ENCODE measurements around the gene SAP30L. TPM values are rescaled to one million over a fixed set of nuclear protein-coding genes. Genes with fewer than 3 reads are reported as not detected.

SAP30L gene
- total and polyA plus RNA-seq, 4 donors = 18.2 to 35.4 (median 30.0) TPM

DNA sequence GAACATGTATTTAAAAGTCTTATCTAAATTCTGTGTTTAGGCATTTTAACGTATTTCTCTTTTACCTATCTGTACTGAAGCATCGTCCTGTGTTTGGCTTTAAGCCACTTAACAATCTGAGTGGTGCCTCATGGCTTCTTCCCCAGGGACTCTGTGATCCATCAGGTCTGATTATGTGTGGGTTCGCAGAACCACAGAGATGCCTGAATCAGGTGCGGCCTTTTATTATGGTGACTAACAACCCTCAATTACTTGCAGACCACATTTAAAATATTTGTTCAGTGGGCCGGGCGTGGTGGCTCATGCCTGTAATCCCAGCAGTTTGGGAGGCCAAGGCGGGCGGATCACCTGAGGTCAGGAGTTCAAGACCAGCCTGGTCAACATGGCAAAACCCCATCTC is 39.6 kb upstream of the SAP30L start:
- Histone ChIP-seq H3K4me1 (ENCODE audit: control insufficient read depth in 5 of 5, insufficient read depth in 5 of 5, low read length in 5 of 5) (peaks cover 0 to 17% (median 2%) of the 10 kb centered on the region in 5 donors), H3K36me3 (ENCODE audit: control insufficient read depth in 4 of 4, insufficient read depth in 4 of 4, low read length in 4 of 4) (peaks cover 0 to 9% (median 0%) of the 10 kb centered on the region in 4 donors), H3K4me3 (no peak overlapping the region), H3K27me3 (ENCODE audit: control insufficient read depth in 3 of 3, insufficient read depth in 3 of 3, low read length in 2 of 3) (no peaks in the 10 kb centered on the region), H3K27ac (ENCODE audit: low read depth in 1 of 2, low read length in 1 of 2) (no peak overlapping the region), H3K9ac (ENCODE audit: insufficient read depth in 1 of 2, low read length in 2 of 2) (no peak overlapping the region), H3K9me3 (ENCODE audit: control insufficient read depth in 4 of 4, insufficient read depth in 3 of 4, low read length in 3 of 4) (no peaks in the 10 kb centered on the region)
- TF ChIP-seq CTCF (IDR thresholded peaks at IDR 0.05; ENCODE audit: control extremely low read depth, extremely low read depth) = no peak
- ATAC-seq (ENCODE audit: insufficient read depth, low FRiP score) = no peak
- 94 to 98% methylated on average over 7 to 8 of the region's 8 CpGs for WGBS, 2 donors
- DNase-seq = no peak

- H3K9ac ChIP-seq (ENCODE audit: insufficient read depth in 1 of 2, low read length in 2 of 2) = no peak overlapping the region
- H3K9me3 ChIP-seq (ENCODE audit: control insufficient read depth in 4 of 4, insufficient read depth in 3 of 4, low read length in 3 of 4) = no peaks in the 10 kb centered on the region
- DNase-seq (peak in 1 of 3 donors; percentile 48), ATAC-seq (ENCODE audit: insufficient read depth, low FRiP score) (no peak)
- no peak for TF ChIP-seq CTCF (IDR thresholded peaks at IDR 0.05; ENCODE audit: control extremely low read depth, extremely low read depth)
- H3K4me1 ChIP-seq (ENCODE audit: control insufficient read depth in 5 of 5, insufficient read depth in 5 of 5, low read length in 5 of 5) = peaks cover 0 to 17% (median 2%) of the 10 kb centered on the region in 5 donors
- H3K4me3 ChIP-seq = no peak overlapping the region
- H3K36me3 ChIP-seq (ENCODE audit: control insufficient read depth in 4 of 4, insufficient read depth in 4 of 4, low read length in 4 of 4) = peaks cover 0 to 11% (median 0%) of the 10 kb centered on the region in 4 donors
- H3K27ac ChIP-seq (ENCODE audit: low read depth in 1 of 2, low read length in 1 of 2) = no peak overlapping the region
- 89% methylated on average over 4 of the region's 4 CpGs for WGBS, 2 donors
- no peaks in the 10 kb centered on the region for H3K27me3 ChIP-seq (ENCODE audit: control insufficient read depth in 3 of 3, insufficient read depth in 3 of 3, low read length in 2 of 3)
Measured at GRCh38 chr5:154406826-154407225, 39.0 kb upstream of the SAP30L start.

DNA sequence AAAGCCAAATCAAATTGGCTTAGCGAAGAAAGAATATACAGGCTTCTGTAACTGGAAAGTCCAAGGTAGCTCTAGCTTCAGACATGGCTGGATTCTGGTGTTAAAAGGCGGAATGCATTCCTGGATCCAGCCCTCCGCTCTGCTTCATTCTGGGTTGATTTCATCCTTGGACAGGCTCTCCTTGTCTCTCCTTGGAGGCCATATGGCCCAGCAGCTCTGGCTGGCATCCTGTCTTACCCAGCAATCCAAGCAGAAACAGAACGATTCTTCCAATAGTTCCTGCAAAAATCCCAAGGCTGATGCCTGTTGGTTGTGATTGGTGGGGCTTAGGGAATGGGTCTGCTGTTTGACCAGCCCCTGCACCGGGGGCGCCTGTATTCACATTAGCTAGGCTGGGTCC is 37.0 kb upstream of the SAP30L start:
- WGBS, 2 donors = 94 to 96% methylated on average over 6 of the region's 6 CpGs
- H3K27ac ChIP-seq (ENCODE audit: low read depth in 1 of 2, low read length in 1 of 2) = no peak overlapping the region
- no peak overlapping the region for H3K9ac ChIP-seq (ENCODE audit: insufficient read depth in 1 of 2, low read length in 2 of 2)
- peaks cover 0 to 12% (median 0%) of the 10 kb centered on the region in 4 donors for H3K36me3 ChIP-seq (ENCODE audit: control insufficient read depth in 4 of 4, insufficient read depth in 4 of 4, low read length in 4 of 4)
- no peaks in the 10 kb centered on the region for H3K27me3 ChIP-seq (ENCODE audit: control insufficient read depth in 3 of 3, insufficient read depth in 3 of 3, low read length in 2 of 3)
- no peak overlapping the region for H3K4me3 ChIP-seq
- ATAC-seq (ENCODE audit: insufficient read depth, low FRiP score) (no peak), DNase-seq (no peak)
- H3K4me1 ChIP-seq (ENCODE audit: control insufficient read depth in 5 of 5, insufficient read depth in 5 of 5, low read length in 5 of 5) = peaks cover 0 to 17% (median 2%) of the 10 kb centered on the region in 5 donors
- H3K9me3 ChIP-seq (ENCODE audit: control insufficient read depth in 4 of 4, insufficient read depth in 3 of 4, low read length in 3 of 4) = no peaks in the 10 kb centered on the region
- TF ChIP-seq CTCF (IDR thresholded peaks at IDR 0.05; ENCODE audit: control extremely low read depth, extremely low read depth) = no peak

GRCh38 chr5:154409230-154409840 is 36.5 kb upstream of the SAP30L start:
- DNase-seq = no peak
- peaks cover 0 to 17% (median 2%) of the 10 kb centered on the region in 5 donors for H3K4me1 ChIP-seq (ENCODE audit: control insufficient read depth in 5 of 5, insufficient read depth in 5 of 5, low read length in 5 of 5)
- no peaks in the 10 kb centered on the region for H3K27me3 ChIP-seq (ENCODE audit: control insufficient read depth in 3 of 3, insufficient read depth in 3 of 3, low read length in 2 of 3)
- H3K9me3 ChIP-seq (ENCODE audit: control insufficient read depth in 4 of 4, insufficient read depth in 3 of 4, low read length in 3 of 4) = no peaks in the 10 kb centered on the region
- H3K27ac ChIP-seq (ENCODE audit: low read depth in 1 of 2, low read length in 1 of 2) = no peak overlapping the region
- WGBS, 2 donors = 96 to 97% methylated on average over 15 of the region's 15 CpGs
- no peak overlapping the region for H3K9ac ChIP-seq (ENCODE audit: insufficient read depth in 1 of 2, low read length in 2 of 2)
- ATAC-seq (ENCODE audit: insufficient read depth, low FRiP score) = no peak
- peaks cover 0 to 12% (median 0%) of the 10 kb centered on the region in 4 donors for H3K36me3 ChIP-seq (ENCODE audit: control insufficient read depth in 4 of 4, insufficient read depth in 4 of 4, low read length in 4 of 4)
- no peak overlapping the region for H3K4me3 ChIP-seq
- TF ChIP-seq CTCF (IDR thresholded peaks at IDR 0.05; ENCODE audit: control extremely low read depth, extremely low read depth) = no peak
